ENCODE data around the gene GPR55. TPM values are rescaled to one million over a fixed set of nuclear protein-coding genes. Genes with fewer than 3 reads are reported as not detected.
A peak's percentile ranks its signal among the peaks of the same experiment; 100 is the strongest.

The GPR55 gene
- total and polyA plus RNA-seq, 10 donors = 0.86 to 6.8 (median 3.1) TPM

GRCh38 chr2:230869914-230870543 is 55.0 kb downstream of the GPR55 start:
- H3K27me3 ChIP-seq (replicated peaks in 1 of 7) = peaks cover 0 to 13% (median 5%) of the 10 kb centered on the region in 7 donors
- H3K9me3 ChIP-seq = no peaks in the 10 kb centered on the region
- TF ChIP-seq CTCF (IDR thresholded peaks at IDR 0.05 in 8 of 11, conservative IDR thresholded peaks at IDR 0.05 in 3 of 11) (no peak), POLR2A (IDR thresholded peaks at IDR 0.05) (no peak), POLR2AphosphoS5 (IDR thresholded peaks at IDR 0.05) (no peak)
- DNase-seq = no peak
- intact Hi-C loops (cut with DNase I; ENCODE audit: low total_unique reads) = no loop called here
- peak overlapping the region in 3 of 8 donors; percentile 20 to 89 (median 87) for H3K27ac ChIP-seq
- peaks cover 0 to 7% (median 0%) of the 10 kb centered on the region in 6 donors for H3K36me3 ChIP-seq
- WGBS, 5 donors = 40 to 74% (median 55%) methylated on average over 10 to 11 of the region's 11 CpGs
- peaks cover 35 to 100% (median 90%) of the 10 kb centered on the region in 6 donors for H3K4me1 ChIP-seq
- H3K4me3 ChIP-seq = no peak overlapping the region

- H3K27me3 ChIP-seq (replicated peaks in 1 of 7) = peaks cover 0 to 21% (median 11%) of the 10 kb centered on the region in 7 donors
- intact Hi-C loops (cut with DNase I; ENCODE audit: low total_unique reads) = no loop called here
- no peak for DNase-seq
- no peaks in the 10 kb centered on the region for H3K36me3 ChIP-seq
- no peak overlapping the region for H3K4me3 ChIP-seq
- no peak for TF ChIP-seq POLR2A (IDR thresholded peaks at IDR 0.05)
- TF ChIP-seq CTCF (IDR thresholded peaks at IDR 0.05 in 8 of 11, conservative IDR thresholded peaks at IDR 0.05 in 3 of 11) = no peak
- TF ChIP-seq POLR2AphosphoS5 (IDR thresholded peaks at IDR 0.05) = no peak
- peak overlapping the region in 1 of 8 donors; percentile 87 for H3K27ac ChIP-seq
- no peaks in the 10 kb centered on the region for H3K9me3 ChIP-seq
- peaks cover 34 to 100% (median 88%) of the 10 kb centered on the region in 6 donors for H3K4me1 ChIP-seq
- WGBS, 5 donors = 70 to 86% (median 75%) methylated on average over 17 to 19 of the region's 19 CpGs
Measured at GRCh38 chr2:230868947-230869913, 55.8 kb downstream of the GPR55 start.

- TF ChIP-seq POLR2AphosphoS5 (IDR thresholded peaks at IDR 0.05) (no peak), CTCF (IDR thresholded peaks at IDR 0.05 in 8 of 11, conservative IDR thresholded peaks at IDR 0.05 in 3 of 11) (no peak), POLR2A (IDR thresholded peaks at IDR 0.05) (no peak)
- H3K9me3 ChIP-seq = no peaks in the 10 kb centered on the region
- no peak overlapping the region for H3K4me3 ChIP-seq
- no peak for DNase-seq
- peak overlapping the region in 2 of 8 donors; percentile 79 to 84 for H3K27ac ChIP-seq
- 68 to 76% (median 74%) methylated on average over 13 to 15 of the region's 15 CpGs for WGBS, 5 donors
- intact Hi-C loops (cut with DNase I; ENCODE audit: low total_unique reads) = no loop called here
- H3K27me3 ChIP-seq (replicated peaks in 1 of 7) = peaks cover 0 to 29% (median 13%) of the 10 kb centered on the region in 7 donors
- peaks cover 38 to 99% (median 84%) of the 10 kb centered on the region in 6 donors for H3K4me1 ChIP-seq
- H3K36me3 ChIP-seq = no peaks in the 10 kb centered on the region
Measured at GRCh38 chr2:230868161-230868946, 56.7 kb downstream of the GPR55 start.
